HG03103 (cell line): ENCODE data around the gene MTFR1L.

Experiments
- ATAC-seq: cut with Tn5 transposase; IDR thresholded peaks from one replicate; pipeline ENCODE4 v1.9.1; 2021; ENCODE audit warnings: low read depth; ENCODE audit not compliant: unreplicated experiment

Gene MTFR1L

DNA sequence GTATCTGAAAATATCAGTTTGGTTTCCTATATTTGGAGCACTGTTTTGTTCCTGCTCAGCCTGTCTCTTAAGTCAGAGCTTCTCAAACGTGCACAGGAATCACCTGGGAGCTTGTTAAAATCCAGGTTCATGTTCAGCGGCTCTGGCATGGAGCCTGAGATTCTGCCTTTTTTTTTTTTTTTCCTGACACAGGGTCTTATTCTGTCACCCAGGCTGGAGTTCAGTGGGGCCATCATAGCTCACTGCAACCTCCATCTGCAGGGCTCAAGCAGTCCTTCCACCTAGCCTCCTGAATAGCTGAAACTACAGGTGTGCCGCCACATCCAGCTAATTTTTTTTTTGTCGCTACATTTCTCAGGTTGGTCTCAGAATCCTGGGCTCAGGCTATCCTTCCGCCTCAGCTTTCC, 32.0 kb upstream of the MTFR1L start:
- no peak for ATAC-seq

DNA sequence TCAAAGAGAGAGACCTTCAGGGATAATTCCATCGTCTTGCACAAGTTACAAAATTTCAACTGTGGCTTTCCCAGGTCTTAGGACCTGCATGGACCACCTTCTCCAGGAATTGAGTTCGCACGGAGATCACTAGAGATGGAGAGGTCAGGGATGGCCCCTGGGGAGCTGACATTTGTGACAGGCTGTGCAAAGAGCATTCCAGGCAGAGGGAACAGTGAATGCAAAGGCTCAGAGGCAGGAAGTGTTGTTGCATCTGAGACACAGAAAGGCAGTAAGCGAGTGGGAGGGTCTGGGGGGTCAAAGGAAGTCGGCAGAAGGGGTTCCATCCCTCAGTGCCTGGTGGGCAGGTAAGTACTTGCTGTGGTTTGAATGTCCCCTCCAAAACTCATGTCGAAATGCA, 29.3 kb upstream of the MTFR1L start:
- ATAC-seq, result no peak

DNA sequence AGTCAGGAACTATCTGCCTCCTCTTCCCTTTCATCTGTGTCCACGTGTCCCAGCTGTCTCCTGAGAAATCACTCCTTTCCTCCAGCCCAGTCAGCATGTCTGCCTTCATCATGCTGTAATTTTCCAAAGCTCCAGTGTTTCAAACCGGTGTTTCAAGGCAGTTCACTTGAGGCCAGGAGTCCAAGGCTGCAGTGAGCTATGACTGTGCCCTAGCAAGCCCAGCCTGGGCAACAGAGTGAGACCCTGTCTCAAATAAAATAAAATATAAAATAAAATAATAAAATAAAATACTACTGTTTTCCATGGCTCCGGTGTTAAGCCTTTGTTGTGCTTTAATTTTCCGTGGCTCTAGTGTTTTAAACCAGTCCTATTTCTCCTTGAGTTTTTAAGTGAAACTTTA, 27.6 kb upstream of the MTFR1L start:
- no peak for ATAC-seq

DNA sequence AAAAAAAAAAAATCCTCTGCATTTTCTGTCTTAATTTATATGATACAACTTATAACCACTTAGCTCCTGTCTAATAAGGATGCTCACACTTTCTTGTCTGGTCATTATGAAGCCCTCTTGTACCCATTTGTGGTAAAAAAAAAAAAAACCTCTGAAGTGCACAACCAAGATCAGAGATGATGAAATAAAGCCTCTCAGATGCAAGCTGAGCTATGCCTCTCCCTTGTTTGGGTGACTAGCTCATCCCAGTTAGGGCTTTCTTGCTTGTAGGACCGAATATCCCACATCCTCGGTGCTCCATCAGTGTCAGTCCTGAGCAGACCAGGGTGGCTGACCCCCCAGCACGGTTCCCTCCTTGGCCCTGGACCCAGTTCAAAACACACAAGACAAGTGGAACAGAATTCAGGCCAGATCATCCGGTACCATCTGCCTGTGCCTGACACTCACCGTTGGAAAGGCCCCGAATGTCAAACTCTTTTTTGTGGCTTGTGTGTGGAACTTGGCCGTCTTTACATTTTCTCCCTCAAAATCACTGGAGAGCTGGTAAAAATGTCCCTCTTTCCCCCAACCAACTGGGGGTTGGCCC, 26.1 kb upstream of the MTFR1L start:
- ATAC-seq, result no peak

DNA sequence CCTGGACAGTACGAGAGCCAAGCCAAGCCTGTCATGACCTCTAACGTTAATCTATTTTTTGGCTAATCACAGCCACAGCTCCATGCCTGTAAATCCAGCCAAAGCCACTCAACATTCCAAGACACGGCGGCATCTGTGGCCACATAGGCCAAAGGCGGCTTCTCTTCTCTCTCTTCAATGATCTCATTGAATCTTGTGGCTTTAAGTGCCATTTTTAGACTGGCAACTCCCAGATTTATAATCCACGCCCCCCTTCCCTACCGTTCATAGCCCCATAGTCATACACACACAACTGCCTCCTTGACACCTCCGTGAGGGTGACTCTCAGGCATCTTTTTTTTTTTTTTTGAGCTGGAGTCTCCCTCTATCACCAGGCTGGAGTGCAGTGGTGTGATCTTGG, 25.4 kb upstream of the MTFR1L start:
- no peak for ATAC-seq

DNA sequence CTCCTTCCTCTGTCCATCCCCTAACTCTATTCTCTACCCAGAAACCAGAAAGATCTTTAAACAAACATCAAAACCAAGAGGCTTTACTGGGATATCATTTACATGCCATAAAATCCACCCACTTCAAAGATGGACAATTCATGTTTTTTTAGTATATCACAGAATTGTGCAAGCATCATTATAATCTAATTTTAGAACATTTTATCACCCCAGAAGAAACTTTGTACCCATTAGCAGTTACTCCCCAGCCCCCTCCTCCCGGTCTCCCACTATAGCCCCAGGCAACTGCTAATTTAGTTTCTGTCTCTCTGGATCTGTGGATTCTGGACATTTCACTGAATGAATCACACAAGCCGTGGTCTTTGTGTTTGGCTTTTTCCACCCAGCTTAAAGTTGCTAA, 24.5 kb upstream of the MTFR1L start:
- no peak for ATAC-seq

DNA sequence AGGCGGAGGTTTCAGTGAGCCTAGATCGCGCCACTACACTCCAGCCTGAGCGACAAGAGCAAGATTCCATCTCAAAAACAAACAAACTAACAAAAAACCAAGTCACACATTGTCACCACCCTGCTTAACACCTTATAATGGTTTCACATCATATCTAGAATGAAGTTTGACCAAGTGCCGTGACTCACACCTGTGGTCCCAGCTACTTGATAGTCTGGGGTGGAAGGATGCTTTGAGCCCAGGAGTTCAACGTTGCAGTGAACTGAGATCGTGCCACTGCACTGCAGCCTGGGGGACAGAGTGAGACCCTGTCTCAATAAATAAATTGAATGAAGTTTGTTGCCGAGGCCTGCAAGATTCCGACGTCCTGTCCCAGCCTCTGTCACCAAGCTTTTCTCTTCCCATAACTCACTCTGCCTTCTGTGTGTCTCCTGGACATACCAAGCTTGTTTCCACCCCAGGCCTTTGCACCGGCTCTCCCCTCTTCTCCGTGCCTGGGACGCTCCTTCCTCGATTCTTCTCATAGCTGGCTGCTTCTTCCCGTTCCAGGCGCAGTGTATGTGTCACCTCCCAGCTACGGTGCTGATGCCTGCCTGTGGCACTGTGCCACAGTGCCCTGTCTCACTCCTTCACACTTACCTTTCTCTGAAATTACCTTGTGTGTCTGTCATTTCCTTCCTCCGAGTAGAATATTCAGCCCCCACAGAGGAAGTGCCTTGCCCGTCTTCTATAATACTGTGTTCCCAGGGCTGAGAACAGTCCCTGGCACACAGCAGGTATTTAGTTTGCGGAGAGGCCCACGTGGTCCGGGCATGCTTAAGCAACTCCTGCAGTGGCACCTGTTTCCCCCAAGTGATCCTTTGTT, 23.6 kb upstream of the MTFR1L start:
- no peak for ATAC-seq

DNA sequence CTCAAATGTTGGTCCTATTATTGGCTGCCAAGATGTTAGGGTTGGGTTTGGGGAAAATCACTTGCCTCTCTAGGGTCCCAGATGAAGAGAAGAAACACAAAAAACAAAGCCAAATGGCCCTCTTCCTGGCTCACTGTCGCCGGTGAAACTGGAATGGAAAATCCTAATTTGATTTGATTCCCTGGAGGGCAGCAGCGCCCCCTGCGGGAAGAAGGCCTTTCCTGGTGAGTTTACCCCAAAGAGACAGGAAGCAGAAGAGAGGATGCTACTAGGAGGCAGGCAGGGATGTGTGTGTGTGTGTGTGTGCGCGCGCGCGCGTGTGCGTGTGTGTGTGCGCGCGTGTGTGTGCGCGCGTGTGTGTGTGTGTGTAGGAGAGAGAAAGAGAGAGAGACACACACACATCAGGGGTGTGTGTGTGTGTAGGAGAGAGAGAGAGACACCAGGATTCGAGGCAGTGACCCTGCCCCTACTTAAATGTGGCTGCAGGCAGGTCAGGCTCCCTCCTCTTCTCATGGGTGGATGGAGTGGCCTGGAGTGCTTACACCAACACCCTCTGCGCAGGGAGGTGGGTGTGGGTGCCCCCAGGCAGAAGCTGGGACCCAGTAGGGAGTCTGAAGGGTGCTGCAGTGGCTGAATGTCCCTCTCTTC, 22.8 kb upstream of the MTFR1L start:
- no peak for ATAC-seq

DNA sequence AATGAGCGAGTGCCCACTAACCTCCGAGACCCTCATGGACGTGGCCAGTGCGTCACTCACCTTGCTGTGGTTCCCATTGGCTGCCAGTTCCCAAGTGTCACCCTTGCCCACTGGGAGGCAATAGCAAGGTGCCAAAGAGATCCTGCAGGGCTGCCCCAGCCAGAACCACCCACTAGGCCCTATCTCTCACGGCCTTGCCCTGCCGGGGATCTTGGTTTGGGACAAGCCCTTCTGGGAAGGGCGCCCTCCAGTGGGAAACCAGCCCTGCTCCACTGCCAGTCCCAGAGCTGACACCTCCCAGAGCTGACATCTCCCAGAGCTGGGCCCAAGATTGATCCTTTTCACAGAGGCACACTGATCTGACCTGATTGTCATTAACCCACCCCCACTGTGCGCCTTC, 21.8 kb upstream of the MTFR1L start:
- ATAC-seq, result no peak

DNA sequence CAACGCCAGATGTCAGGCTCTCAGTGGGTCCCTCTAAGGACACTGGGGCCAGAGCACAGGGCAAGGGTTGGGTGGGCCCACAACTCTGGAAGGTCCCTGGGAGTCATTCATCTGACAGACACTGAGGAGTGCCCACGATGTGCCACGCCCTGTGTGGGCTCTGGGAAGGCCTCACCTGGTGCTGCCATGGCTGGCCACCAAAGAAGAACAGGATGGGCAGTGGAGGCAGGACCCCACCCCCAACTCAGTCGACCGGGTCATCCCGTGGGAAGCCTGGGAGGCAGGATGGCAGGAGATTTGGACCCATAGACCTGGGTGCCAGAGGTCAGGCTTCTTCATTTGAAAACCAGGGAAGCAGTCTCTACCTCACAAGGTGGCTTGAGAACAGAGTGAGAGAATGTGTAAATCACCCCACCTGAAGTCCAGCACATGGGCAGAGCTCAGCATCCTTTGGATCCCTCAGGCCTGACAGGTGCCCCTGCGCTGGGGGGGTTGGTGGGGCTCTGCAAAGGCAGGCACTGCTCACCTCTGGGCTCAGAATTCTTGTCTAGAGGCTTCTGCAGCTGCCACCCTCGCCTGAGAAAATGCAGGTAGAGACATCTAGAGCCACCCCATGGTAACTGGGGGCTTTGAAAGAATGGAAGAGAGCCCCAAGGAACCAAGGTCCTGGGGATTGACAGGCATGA, 20.9 kb upstream of the MTFR1L start:
- ATAC-seq, result no peak

DNA sequence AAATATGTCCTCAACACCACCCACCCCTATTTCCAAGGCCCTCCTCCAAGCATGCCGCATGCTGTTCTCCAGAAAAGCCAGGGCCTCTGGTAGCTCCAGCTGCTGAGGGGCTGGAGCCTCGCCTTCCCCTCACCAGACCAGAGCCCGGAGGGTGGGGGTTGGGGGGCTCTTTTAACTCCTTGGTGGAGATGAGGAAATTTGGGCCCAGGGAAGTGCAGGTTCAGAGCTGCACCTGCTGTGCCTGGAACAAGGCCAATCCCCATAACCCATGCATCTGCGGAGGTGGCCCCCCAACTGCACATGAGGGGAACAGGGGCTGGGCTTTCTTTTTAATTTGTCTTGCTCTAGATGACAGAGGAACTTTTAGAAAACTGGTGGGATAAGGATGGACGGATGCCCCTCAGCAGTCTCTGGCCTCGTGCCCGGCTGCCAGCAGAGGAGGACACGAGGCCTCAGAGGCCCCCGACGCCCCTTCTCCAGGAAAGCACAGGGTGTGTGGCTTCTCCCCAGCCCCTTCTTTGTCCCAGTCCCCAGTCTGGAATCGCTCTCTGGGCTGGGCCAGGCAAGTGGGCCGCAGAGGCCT, 20.3 kb upstream of the MTFR1L start:
- ATAC-seq, result no peak

DNA sequence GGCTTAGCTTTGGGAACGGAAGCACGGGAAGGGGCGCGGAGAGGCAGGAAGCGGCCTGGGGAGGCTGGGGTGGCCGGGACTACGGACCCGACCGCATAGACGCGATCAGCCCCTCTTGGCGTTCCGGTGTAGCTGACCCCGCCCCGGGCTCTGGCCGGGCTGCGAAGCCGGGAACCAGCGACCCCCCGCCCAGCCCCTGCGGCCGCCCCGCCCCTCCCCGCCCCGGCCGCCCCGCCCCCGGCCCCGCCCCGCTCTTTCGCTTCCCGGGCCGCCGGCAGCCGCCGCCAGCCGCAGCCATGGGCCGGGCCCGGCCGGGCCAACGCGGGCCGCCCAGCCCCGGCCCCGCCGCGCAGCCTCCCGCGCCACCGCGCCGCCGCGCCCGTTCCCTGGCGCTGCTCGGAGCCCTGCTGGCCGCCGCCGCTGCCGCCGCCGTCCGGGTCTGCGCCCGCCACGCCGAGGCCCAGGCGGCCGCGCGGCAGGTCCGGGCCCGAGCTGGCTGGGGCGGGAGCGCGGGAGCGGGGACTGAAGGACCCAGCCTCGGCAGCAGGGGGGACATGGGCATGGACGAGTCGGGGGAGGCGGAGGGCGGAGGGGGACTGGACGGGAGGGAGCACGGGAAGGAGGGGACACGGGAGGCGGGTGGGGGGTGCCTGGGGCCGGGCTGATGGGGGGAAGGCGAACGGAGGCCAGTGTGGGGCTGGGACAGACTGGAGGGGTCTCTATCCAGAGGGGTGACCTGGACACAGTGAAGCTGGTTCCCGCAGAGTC, 19.6 kb upstream of the MTFR1L start, which contains the start of gene SELENON:
Gene SELENON, plus strand, starts transcription at position 259 of the 768 bp plus-strand sequence. Its CDS starts 38 bp downstream, at position 297.
- no peak for ATAC-seq

DNA sequence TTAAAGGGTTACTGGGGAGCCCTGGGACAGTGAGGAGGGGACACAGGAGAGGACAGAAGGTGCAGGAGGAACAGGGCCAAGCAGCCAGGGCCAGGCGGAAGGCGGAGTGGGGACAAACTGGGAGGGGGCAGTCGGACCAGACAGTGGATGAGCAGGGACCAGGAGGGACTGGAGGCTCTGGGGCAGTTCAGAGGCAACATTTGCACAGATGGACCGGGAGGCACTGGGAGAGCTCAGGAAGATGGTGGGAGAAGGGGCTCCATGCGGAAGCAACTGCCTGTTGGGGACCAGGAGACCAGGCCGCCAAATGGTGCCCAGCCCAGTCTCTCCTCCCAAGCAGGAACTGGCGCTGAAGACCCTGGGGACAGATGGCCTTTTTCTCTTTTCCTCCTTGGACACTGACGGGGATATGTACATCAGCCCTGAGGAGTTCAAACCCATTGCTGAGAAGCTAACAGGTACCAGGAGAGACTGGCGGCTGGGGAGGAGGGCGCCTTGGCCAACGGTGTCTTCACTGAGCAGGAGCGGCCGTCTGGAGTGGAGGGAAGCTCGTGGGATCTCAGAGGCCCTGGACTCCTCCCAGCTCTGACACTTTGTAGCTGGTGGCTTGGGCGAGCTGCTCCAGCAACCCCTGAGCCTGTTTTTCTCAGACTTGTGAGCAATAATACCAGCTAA, 18.9 kb upstream of the MTFR1L start:
- ATAC-seq, result no peak

DNA sequence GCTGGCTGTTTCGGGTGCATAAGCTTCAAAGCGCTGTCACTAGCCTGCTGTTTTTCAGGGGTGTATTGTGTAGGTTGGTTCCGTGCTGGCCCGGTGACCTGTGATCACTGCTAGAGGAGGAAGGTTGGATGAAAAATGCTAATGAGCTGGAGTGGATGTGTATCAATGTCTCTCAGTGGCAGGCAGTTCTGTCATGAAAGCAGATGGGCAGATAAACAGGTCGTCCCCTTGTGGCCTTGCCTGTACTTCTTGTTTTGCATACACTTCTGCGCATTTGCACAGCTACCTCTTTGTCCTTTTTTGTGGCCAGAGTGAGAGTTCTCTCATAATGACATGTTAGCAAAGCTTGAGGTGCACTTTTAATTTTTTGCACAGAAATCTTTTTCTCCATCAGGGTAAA, 16.8 kb upstream of the MTFR1L start:
- ATAC-seq, result no peak

DNA sequence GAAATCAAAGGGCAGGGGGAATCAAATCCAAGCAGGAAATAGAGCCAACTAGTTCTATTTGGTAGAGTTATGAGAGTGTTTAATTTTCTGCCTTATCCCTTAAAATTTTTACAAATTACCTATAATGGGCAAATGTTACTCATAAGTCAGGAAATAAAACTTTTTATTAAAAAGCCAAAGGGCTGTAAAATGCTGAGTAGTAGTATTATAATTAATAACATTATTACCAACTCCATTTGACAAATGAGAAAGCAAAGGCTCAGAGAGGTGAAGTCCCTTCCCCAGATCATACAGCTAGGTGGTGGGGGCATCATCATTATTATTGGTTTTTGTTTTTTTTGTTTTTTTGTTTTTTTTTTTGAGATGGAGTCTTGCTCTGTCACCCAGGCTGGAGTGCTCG, 16.4 kb upstream of the MTFR1L start:
- ATAC-seq, result no peak

DNA sequence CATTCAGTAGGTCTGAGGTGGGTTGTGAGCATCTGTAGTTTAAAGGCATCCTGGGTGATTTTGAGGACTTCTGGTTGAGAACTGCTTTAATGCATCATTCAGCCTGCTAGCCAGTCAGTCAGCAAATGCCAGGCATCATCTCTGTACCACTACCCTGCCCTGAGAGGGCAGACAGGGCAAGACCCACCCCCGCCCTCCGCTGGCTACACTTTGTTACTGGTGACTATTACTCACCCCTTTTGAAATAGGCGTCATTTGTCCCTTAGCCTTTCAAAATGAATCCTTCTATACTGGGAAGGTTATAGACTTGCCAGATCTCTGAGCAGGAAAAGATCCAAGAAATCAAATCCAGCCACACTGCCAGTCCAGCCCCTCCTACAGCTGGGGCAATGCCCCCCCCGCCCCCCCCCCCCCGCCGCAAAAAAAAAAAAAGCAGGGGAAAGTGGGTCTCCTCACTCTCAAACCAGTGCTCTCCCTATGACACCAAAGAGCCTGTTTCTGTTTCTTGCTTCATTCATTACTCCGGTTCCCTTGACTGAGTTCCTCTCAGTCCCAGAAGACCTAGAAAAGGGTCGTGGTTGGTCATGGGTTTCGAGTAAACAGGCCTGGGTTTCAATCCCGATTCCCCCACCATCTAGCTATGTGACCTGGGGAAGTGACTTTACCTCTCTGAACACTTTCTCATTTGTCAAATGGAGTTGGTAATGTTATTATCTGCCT, 15.3 kb upstream of the MTFR1L start:
- ATAC-seq, result no peak

DNA sequence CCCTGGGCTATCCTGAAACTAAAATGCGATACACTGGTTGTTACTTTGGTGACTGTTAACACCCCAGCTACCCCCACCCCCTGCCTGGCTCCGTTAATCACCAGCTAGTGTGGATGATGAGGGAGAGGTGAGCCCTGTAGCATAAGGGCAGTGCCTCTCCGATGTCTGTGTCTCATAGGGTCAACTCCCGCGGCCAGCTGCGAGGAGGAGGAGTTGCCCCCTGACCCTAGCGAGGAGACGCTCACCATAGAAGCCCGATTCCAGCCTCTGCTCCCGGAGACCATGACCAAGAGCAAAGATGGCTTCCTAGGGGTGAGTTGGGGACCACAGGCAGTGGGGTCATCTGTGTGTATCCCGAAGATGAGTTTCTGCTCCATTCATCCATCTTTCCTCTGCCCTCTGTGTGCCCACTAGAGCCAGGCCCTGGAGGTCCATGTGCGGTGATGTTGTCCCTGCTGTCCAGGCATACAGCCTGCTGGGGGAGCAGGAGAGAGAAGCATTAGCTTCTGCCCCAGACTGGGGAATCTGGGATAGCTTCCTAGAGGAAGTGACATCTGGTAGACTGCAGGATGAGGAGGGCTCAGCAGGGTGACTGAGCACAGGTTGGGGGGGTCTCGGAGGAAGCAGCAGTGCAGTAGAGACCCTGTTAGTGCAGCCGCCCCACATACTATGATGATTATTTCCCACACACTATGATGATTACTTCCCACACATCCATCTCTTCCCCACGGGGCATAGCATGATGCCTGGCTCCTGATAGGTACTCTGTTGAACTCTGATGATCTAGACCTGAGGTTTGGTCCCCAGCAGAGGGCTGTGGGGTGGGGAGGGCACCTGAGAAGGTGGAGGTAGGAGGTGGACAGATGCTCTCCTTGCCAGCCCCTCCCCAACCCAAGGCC, 14.5 kb upstream of the MTFR1L start:
- no peak for ATAC-seq

DNA sequence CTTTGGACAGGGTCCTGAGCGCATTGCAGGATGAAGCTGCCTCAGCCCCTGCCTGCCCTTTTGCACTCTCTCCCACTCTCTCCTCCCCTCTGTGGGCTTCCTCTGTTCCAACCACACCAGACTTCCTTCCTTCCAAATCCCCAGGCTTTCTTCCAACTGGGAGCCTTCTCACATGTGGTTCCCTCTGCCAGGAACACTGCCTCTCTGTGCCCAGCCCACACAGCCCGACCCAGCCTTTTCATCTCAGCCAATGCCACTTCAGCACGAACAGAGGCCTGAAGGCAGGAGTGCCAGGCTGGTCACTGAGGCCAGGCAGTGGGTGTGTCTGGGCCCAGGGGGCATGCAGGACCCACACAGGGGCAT, 13.9 kb upstream of the MTFR1L start:
- no peak for ATAC-seq
